Left ventricle myocardium inferior (tissue), 1 donor: ENCODE results near the gene CTBS. TPM values are rescaled to one million over a fixed set of nuclear protein-coding genes. Genes with fewer than 3 reads are reported as not detected.

ENCODE experiments used
- DNase-seq: peaks from one replicate; pipeline ENCODE4 v3.0.0-alpha.2; 2020
- H3K27ac ChIP-seq: fragments of 200-600 bp; replicated peaks from 2 replicates; pipeline ENCODE4 v1.8.0; 2021
- H3K27me3 ChIP-seq: fragments of 200-600 bp; 2 replicates; pipeline ENCODE4 v1.8.0; 2021; ENCODE audit warnings: low read depth
- H3K36me3 ChIP-seq: fragments of 200-600 bp; 2 replicates; pipeline ENCODE4 v1.8.0; 2021
- H3K4me1 ChIP-seq: fragments of 200-600 bp; 2 replicates; pipeline ENCODE4 v1.8.0; 2021
- H3K4me3 ChIP-seq: fragments of 200-600 bp; 2 replicates; pipeline ENCODE4 v1.8.0; 2021; ENCODE audit warnings: mild to moderate bottlenecking, moderate library complexity
- H3K9me3 ChIP-seq: fragments of 200-600 bp; replicated peaks from 2 replicates; pipeline ENCODE4 v1.8.0; 2021
- intact Hi-C: fragments of 100-400 bp; cut with micrococcal nuclease; formaldehyde crosslinking; loops from one replicate; pipeline ENCODE4 v1.11.0; 2022
- total RNA-seq: library from RNA; stranded (reverse); fragmentation: NEBNext Ultra II Directional; extraction: Animal tissue kit (Norgen Biotek cat#: 25700); gene quantifications from one replicate; pipeline ENCODE4 v1.2.1, GENCODE V29; 2021
- TF ChIP-seq, protein P1 (sequence below): fragments of 200-600 bp; IDR thresholded peaks from 2 replicates; pipeline ENCODE4 v1.8.0; 2021; ENCODE audit warnings: antibody characterized with exemption, mild to moderate bottlenecking, borderline replicate concordance
- donor health status: DM: no; HTN: yes; CAD: no; lungs with severe emphysema.

Gene CTBS
- total RNA-seq, 1 donor from 2014 or later: 6.2 TPM

DNA sequence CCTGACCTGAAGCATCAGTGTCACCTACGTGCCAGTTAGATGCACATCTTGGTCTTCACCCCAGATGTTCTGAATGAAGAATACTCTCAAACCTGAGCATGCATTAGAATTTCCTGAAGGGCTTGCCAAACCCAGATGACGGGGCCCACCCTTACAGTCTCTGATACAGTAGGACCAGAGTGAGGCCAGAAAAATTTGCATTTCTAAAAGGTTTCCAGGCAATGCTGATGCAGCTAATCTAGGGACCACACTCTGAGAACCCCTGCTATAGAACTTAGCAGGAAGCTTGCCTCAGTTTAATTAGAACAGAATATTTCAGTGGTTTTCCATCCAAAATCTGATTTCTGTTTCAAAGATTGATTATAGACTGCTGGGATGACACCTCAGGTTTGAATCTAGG lies 9.9 kb upstream of the CTBS start:
- Histone ChIP-seq H3K4me3 (no peak overlapping the region), H3K27me3 (no peaks in the 10 kb centered on the region), H3K9me3 (no peaks in the 10 kb centered on the region), H3K4me1 (peaks cover 14% of the 10 kb centered on the region), H3K36me3 (no peaks in the 10 kb centered on the region), H3K27ac (peak overlapping the region; percentile 16)
- intact Hi-C loops: no loop called here
- TF ChIP-seq, protein P1, sequence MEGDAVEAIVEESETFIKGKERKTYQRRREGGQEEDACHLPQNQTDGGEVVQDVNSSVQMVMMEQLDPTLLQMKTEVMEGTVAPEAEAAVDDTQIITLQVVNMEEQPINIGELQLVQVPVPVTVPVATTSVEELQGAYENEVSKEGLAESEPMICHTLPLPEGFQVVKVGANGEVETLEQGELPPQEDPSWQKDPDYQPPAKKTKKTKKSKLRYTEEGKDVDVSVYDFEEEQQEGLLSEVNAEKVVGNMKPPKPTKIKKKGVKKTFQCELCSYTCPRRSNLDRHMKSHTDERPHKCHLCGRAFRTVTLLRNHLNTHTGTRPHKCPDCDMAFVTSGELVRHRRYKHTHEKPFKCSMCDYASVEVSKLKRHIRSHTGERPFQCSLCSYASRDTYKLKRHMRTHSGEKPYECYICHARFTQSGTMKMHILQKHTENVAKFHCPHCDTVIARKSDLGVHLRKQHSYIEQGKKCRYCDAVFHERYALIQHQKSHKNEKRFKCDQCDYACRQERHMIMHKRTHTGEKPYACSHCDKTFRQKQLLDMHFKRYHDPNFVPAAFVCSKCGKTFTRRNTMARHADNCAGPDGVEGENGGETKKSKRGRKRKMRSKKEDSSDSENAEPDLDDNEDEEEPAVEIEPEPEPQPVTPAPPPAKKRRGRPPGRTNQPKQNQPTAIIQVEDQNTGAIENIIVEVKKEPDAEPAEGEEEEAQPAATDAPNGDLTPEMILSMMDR: no peak
- no peak for DNase-seq

DNA sequence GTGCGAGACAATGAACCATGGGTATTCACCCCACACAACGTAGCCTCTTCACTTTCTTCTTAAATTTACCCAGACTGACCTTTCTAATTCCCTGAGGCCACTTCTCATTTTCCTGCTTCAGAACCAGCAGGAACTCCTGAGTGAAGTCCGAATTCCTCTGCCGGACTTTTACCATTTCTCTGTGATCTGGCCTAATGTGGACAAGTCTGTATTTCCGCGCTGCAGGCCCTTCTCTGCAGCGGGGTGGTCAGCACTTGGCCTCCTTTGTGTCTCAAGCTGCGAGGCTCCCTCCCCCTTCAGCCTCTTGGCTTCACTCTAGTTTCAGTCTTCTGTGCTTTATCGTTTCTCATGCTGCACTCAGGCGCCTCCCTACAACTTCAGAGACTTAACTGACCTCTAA lies 9.4 kb upstream of the CTBS start:
- no peaks in the 10 kb centered on the region for H3K9me3 ChIP-seq
- peak overlapping the region; percentile 16 for H3K27ac ChIP-seq
- TF ChIP-seq, protein P1: no peak
- intact Hi-C loops: no loop called here
- no peak overlapping the region for H3K4me3 ChIP-seq
- no peak for DNase-seq
- no peaks in the 10 kb centered on the region for H3K36me3 ChIP-seq
- peaks cover 14% of the 10 kb centered on the region for H3K4me1 ChIP-seq
- H3K27me3 ChIP-seq: no peaks in the 10 kb centered on the region

DNA sequence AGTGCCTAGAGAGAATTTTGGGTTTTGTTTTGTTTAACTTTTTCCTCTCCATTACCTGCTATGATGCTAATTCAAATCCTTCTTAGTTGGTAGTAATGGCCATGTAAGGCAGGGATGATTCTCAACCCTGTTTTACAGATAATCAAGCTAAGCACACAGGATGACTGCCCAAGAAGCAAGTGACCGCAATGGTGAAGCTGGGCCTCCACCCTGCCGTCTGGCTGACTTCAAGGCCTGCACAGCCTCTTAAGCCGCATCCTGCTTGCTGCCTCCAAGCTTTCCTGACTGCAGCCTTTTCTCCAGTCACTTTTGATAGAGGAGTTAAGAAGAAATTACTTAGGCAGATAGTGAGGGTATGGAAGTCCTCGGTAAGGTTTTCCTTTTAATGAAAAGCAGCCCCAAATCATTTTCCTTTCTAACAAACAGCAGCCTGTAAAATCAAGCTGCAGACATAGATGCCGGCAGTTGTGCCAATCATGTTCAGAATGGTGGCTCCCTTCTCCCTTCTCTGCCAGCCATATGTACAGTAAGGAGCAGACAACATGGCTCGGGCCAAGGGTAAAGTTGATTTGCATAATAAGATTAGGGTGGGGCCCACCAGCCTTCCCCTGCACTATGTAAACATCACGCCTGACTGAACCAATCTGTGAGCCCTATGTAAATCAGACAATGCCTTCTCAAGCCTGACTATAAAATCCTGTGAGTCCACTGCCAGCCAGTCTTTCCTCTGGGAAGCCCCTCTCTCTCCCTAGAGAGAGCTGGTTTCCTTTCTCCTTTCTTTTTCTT lies 8.8 kb upstream of the CTBS start:
- no peak for DNase-seq
- H3K4me1 ChIP-seq: peaks cover 14% of the 10 kb centered on the region
- H3K4me3 ChIP-seq: no peak overlapping the region
- intact Hi-C loops: no loop called here
- TF ChIP-seq, protein P1: no peak
- H3K36me3 ChIP-seq: no peaks in the 10 kb centered on the region
- no peaks in the 10 kb centered on the region for H3K27me3 ChIP-seq
- H3K27ac ChIP-seq: peak overlapping the region; percentile 16
- no peaks in the 10 kb centered on the region for H3K9me3 ChIP-seq

DNA sequence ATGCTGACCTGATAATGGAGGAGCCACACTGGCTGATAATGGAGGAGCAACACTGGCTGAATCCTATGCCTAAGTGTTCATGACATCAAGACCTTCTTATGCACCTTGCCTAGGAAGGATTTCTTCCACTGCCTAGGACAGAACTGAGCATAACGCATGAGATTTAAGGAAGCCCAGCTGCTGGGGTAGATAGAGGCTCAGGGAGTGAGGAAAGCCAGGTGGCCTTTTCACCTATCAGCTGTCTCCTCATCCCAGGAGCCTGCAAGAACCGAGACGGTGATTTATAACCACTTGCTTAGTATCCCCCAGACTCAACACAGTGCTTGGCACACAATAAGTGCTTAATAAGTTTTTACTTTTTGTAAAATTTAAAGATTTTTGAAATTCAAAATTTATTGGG lies 7.4 kb upstream of the CTBS start:
- no peak overlapping the region for H3K27ac ChIP-seq
- TF ChIP-seq, protein P1: no peak
- H3K36me3 ChIP-seq: no peaks in the 10 kb centered on the region
- intact Hi-C loops: no loop called here
- DNase-seq: no peak
- H3K4me3 ChIP-seq: no peak overlapping the region
- H3K4me1 ChIP-seq: peaks cover 14% of the 10 kb centered on the region
- H3K27me3 ChIP-seq: no peaks in the 10 kb centered on the region
- H3K9me3 ChIP-seq: no peaks in the 10 kb centered on the region

DNA sequence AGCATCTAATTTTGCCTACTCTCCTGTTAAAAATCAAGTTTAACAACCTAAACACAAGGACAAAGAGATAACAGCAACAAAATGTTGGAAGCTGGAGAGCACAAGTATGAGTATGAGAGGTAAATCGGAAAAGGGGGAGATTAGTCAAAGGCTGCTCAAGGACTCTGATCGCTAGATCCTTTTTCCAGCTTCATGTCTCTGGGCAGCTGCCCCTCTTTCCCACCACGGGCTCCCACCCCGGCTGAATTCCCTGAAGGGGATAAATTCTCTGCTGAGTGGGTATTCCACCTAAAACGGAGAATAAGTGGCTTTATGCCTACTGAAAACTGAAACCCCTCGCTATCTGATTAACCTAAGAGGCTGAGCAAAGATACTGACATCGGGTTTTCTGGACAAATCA lies 696 bp upstream of the CTBS start:
- Histone ChIP-seq H3K27me3 (no peaks in the 10 kb centered on the region), H3K36me3 (no peaks in the 10 kb centered on the region), H3K27ac (peak overlapping the region; percentile 94), H3K4me3 (peak overlapping the region; percentile 75), H3K9me3 (no peaks in the 10 kb centered on the region), H3K4me1 (peaks cover 28% of the 10 kb centered on the region)
- TF ChIP-seq, protein P1: no peak
- intact Hi-C loops: no loop called here
- no peak for DNase-seq
